GM12873 (cell line): Measurements from ENCODE around the gene CLPX.

Experiments used
- TF ChIP-seq, protein P1 (sequence below): IDR thresholded peaks from 2 replicates; pipeline ENCODE4 v1.5.1; 2012; ENCODE audit warnings: low read depth, mild to moderate bottlenecking, moderate library complexity, low read length, control low read depth; ENCODE audit not compliant: insufficient read depth; ENCODE audit errors: missing control alignments

The CLPX gene

DNA sequence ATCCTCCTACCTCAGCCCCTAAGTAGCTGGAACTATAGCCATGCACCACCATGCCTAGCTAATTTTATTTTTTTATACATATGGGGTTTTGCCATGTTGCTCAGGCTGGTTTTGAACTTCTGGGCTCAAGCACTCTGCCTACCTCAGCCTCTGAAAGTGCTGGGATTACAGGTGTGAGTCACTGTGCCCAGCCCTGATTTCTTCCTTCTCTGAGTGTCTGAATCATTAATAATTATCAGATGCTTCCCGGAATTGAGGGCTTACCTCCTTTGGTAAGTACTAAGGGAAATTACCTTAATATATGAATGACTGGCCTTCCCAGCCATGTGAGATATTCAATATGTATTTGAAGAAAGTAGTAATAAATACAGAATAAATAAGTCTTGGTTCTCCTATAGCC is 7.2 kb downstream of the CLPX start:
- TF ChIP-seq, protein P1, sequence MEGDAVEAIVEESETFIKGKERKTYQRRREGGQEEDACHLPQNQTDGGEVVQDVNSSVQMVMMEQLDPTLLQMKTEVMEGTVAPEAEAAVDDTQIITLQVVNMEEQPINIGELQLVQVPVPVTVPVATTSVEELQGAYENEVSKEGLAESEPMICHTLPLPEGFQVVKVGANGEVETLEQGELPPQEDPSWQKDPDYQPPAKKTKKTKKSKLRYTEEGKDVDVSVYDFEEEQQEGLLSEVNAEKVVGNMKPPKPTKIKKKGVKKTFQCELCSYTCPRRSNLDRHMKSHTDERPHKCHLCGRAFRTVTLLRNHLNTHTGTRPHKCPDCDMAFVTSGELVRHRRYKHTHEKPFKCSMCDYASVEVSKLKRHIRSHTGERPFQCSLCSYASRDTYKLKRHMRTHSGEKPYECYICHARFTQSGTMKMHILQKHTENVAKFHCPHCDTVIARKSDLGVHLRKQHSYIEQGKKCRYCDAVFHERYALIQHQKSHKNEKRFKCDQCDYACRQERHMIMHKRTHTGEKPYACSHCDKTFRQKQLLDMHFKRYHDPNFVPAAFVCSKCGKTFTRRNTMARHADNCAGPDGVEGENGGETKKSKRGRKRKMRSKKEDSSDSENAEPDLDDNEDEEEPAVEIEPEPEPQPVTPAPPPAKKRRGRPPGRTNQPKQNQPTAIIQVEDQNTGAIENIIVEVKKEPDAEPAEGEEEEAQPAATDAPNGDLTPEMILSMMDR, result no peak

DNA sequence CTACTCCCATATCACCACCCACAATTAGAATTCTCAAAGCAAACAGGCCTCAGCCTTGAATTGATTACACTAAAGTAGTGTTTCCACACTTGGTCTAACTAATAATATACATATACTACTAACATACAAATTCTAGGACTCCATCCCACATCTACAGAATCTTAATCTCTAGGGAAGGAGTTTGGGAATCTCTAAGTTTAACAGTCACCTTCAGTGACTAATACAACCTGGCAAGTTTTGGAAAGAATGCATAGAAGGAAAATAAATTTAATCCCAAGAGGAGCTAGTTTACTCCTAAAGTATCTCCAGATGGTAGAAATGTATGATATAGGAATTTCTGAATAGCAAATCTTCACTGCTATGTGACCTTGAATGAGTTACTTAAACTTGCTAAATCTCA is 9.1 kb downstream of the CLPX start:
- TF ChIP-seq, protein P1, result no peak

DNA sequence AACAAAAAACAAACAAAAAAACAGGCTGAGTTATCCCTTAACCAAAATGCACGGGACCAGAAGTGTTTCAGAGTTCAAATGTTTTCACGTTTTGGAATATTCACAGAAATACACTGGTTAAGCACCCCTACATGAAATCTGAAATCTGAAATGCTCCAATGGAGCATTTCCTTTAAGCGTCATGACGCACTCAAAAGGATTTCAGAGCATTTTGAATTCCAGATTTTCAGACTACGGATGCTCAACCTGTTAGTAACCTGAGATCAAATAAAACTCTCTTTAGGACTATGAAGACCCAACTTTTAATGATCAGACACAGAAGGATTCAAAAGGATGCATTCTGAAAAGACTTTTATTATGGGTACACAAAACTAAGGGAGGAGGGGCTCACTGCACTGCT is 9.6 kb downstream of the CLPX start:
- TF ChIP-seq, protein P1, result no peak

DNA sequence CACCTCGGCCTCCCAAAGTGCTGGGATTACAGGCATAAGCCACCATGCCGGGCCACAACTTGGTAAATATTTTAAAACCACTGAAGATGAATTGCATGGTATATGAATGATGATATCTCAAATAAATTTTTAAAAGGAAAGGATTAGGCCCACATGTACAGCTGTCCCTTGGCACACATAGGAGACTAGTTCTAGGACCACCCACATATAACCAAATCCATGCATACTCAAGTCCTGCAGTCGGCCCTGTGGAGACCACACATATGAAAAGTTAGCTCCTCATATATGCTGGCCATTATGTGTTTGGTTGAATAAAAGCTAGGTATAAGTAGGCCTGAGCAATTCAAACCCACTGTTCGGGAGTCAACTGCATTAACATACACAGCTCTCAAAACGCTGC is 10.6 kb downstream of the CLPX start:
- TF ChIP-seq, protein P1, result no peak

DNA sequence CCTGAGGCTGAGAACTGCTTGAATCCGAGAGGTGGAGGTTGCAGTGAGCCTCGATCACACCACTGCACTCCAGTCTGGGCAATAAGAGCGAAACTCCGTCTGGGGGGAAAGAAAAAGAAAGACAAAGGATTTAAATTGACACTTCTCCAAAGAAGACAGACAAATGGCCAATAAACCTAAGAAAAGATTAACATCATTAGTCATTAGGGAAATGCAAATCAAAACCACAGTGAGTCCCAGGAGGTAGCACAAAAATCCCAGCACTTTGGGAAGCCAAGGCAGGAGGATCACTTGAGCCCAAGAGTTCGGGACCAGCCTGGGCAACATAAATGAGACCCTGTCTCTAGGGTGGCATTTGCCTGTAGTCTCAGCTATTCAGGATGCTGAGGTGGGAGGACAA is 12.6 kb downstream of the CLPX start:
- TF ChIP-seq, protein P1, result no peak

DNA sequence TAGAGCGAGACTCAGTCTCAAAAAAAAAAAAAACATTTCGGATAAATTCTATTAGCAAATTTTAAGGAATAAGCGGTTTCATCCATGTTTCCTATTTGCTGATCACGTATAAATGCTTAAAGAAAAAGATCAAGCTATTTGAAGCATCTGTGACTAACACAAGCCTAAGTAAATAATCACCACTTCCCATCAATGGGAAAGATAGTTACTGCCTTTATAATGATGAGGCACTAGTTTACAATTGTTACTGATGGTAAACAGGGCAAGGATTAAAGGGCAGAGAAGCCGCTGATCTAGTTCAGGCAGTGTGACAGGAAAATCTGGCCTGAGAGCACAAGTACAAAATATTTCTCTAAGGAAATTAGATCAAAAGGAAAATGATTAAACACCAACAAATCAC is 13.7 kb downstream of the CLPX start:
- TF ChIP-seq, protein P1, result no peak

DNA sequence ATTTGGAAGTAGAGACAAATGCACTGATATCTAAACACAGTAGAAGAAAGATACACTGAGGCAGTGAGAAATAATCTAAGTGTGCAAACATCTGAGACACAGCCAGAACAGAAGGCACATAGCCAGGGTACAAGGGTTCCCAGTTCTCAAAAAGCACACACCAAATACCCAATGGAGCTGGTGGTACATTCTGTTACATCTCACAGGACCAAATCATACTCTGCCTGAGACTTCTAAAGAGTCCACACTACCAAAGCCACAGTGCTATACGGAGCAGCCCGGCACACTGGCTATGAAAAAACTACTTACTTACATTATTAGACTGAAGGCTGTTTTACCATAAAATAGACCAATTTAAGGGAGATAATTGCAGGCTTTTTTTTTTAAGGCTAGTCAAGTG is 19.3 kb downstream of the CLPX start:
- TF ChIP-seq, protein P1, result no peak
